GM23338 (cell line): Measurements from ENCODE around the gene PRIM1. TPM values are rescaled to one million over a fixed set of nuclear protein-coding genes. Genes with fewer than 3 reads are reported as not detected.
"Not testable (repeated sequence)": the region's sequence is repeated elsewhere in the genome, so short reads cannot be mapped to it uniquely, and the experiment has no call there.

Experiments used
- ATAC-seq: fragments of 200-7000 bp; cut with Tn5 transposase; 3 replicates; pipeline ENCODE4 v1.9.1; 2020
- DNase-seq: peaks from one replicate; pipeline ENCODE4 v3.0.0-alpha.2; 2015; ENCODE audit warnings: low spot score
- H2AFZ ChIP-seq: fragments of 200-600 bp; sonication (generic); 2 replicates; pipeline ENCODE4 v1.8.0; 2016; ENCODE audit warnings: antibody characterized with exemption, mild to moderate bottlenecking, moderate library complexity
- H3F3A ChIP-seq: fragments of 200-600 bp; sonication (generic); replicated peaks from 2 replicates; pipeline ENCODE4 v1.8.0; 2017; ENCODE audit warnings: antibody characterized with exemption, mixed run types, low read depth
- H3K27ac ChIP-seq: fragments of 200-600 bp; sonication (generic); 2 replicates; pipeline ENCODE4 v1.6.1; 2016; ENCODE audit warnings: low read depth
- H3K27me3 ChIP-seq: fragments of 200-600 bp; sonication (generic); 2 replicates; pipeline ENCODE4 v1.8.0; 2016; ENCODE audit warnings: mild to moderate bottlenecking, mixed run types, moderate library complexity; ENCODE audit not compliant: insufficient read depth
- H3K36me3 ChIP-seq: fragments of 200-600 bp; sonication (generic); 2 replicates; pipeline ENCODE4 v1.8.0; 2016; ENCODE audit warnings: mild to moderate bottlenecking; ENCODE audit not compliant: insufficient read depth
- H3K4me1 ChIP-seq: fragments of 200-600 bp; sonication (generic); 2 replicates; pipeline ENCODE4 v1.8.0; 2016; ENCODE audit warnings: mild to moderate bottlenecking, moderate library complexity; ENCODE audit not compliant: insufficient read depth
- H3K4me2 ChIP-seq: fragments of 200-600 bp; sonication (generic); 2 replicates; pipeline ENCODE4 v1.7.1; 2017; ENCODE audit warnings: mixed run types
- H3K4me3 ChIP-seq: fragments of 200-600 bp; sonication (generic); 2 replicates; pipeline ENCODE4 v1.6.1; 2016; ENCODE audit warnings: mixed run types
- H3K79me2 ChIP-seq: fragments of 200-600 bp; sonication (generic); replicated peaks from 2 replicates; pipeline ENCODE4 v1.8.0; 2017; ENCODE audit warnings: mild to moderate bottlenecking; ENCODE audit not compliant: insufficient read depth
- H3K9me2 ChIP-seq: fragments of 200-600 bp; sonication (generic); 2 replicates; pipeline ENCODE4 v1.8.0; 2017; ENCODE audit not compliant: insufficient read depth
- H4K20me1 ChIP-seq: fragments of 200-600 bp; sonication (generic); replicated peaks from 2 replicates; pipeline ENCODE4 v1.8.0; 2017; ENCODE audit warnings: mild to moderate bottlenecking; ENCODE audit not compliant: insufficient read depth
- H3K27ac Mint-ChIP-seq: 2 replicates; pipeline ENCODE4 v1.8.0; 2020; ENCODE audit warnings: inconsistent platforms, mild to moderate bottlenecking, moderate library complexity, mixed read lengths
- H3K27me3 Mint-ChIP-seq: 3 replicates; pipeline ENCODE4 v1.8.0; 2022; ENCODE audit warnings: low read depth, mild to moderate bottlenecking, moderate library complexity, mixed read lengths, inconsistent platforms; ENCODE audit not compliant: insufficient read depth, poor library complexity
- H3K36me3 Mint-ChIP-seq: 3 replicates; pipeline ENCODE4 v1.8.0; 2021; ENCODE audit warnings: low read depth, mild to moderate bottlenecking, inconsistent platforms, moderate library complexity, mixed read lengths
- H3K4me1 Mint-ChIP-seq: 3 replicates; pipeline ENCODE4 v1.8.0; 2020; ENCODE audit warnings: mild to moderate bottlenecking, inconsistent platforms, mixed read lengths
- H3K4me3 Mint-ChIP-seq: 3 replicates; pipeline ENCODE4 v1.8.0; 2021; ENCODE audit warnings: moderate library complexity, mild to moderate bottlenecking, inconsistent platforms, mixed read lengths
- H3K9me3 Mint-ChIP-seq: 3 replicates; pipeline ENCODE4 v1.8.0; 2020; ENCODE audit warnings: moderate library complexity, mild to moderate bottlenecking, inconsistent platforms, mixed read lengths
- CREB1 ChIP-seq: fragments of 250-450 bp; sonication (Bioruptor Pico); IDR thresholded peaks from 2 replicates; pipeline ENCODE4 v1.5.0; 2020; ENCODE audit warnings: low read depth, mild to moderate bottlenecking, moderate library complexity
- CTCF ChIP-seq, 2 experiments: fragments of 200-600 bp in 1 of 2; sonication (generic) in 1 of 2; conservative IDR thresholded peaks; 2 replicates each; pipeline versions ENCODE4 v1.5.1 to v1.6.1; 2016 to 2017; ENCODE audit warnings: antibody characterized with exemption in 2 of 2, low read depth in 2 of 2, mild to moderate bottlenecking in 2 of 2, moderate library complexity in 1 of 2
- EZH2 ChIP-seq: fragments of 200-600 bp; sonication (generic); IDR thresholded peaks from one replicate; pipeline ENCODE4 v1.8.0; 2017; ENCODE audit warnings: antibody characterized with exemption, mild to moderate bottlenecking, low read depth; ENCODE audit not compliant: unreplicated experiment
- STAT1 ChIP-seq: IDR thresholded peaks from one replicate; pipeline ENCODE4 v1.6.1; 2016; ENCODE audit warnings: antibody characterized with exemption; ENCODE audit not compliant: unreplicated experiment
- polyA plus RNA-seq: library from polyadenylated mRNA; unstranded; fragments of >200 nt; fragmentation: Nextera tagmentation; extraction: Ambion mirVana; gene quantifications from 2 replicates; pipeline ENCODE4 v1.2.1, GENCODE V29; 2016
- total RNA-seq: library from RNA; depleted of rRNA; stranded (reverse); fragments of >200 nt; shearing (Covaris generic); gene quantifications from 2 replicates; pipeline ENCODE4 v1.2.3, GENCODE V29; 2014
- TF ChIP-seq, protein P1 (sequence below): IDR thresholded peaks from one replicate; pipeline ENCODE4 v1.6.1; 2018; ENCODE audit warnings: antibody characterized with exemption; ENCODE audit not compliant: unreplicated experiment

The PRIM1 gene
- total and polyA plus RNA-seq, 2 experiments from 2014 or later: 67.9 to 73.9 TPM

GRCh38 chr12:56709759-56710376, 42.3 kb downstream of the PRIM1 start:
- H3K4me3 ChIP-seq: no peak overlapping the region
- no peak overlapping the region for H2AFZ ChIP-seq
- peaks cover 23% of the 10 kb centered on the region for H4K20me1 ChIP-seq
- peaks cover 7% of the 10 kb centered on the region for H3K79me2 ChIP-seq
- DNase-seq: peak; percentile 12
- ATAC-seq: peak; percentile 50
- H3K9me2 ChIP-seq: no peaks in the 10 kb centered on the region
- H3K4me2 ChIP-seq: no peak overlapping the region
- Mint-ChIP-seq H3K27ac (no peak overlapping the region), H3K4me3 (no peak overlapping the region), H3K36me3 (peaks cover 42% of the 10 kb centered on the region), H3K9me3 (no peaks in the 10 kb centered on the region), H3K4me1 (peaks cover 7% of the 10 kb centered on the region; the same call in 2 of the 3 replicates), H3K27me3 (peaks cover 13% of the 10 kb centered on the region)
- H3K4me1 ChIP-seq: peaks cover 6% of the 10 kb centered on the region; the same call in 1 of the 2 replicates
- no peaks in the 10 kb centered on the region for H3K27me3 ChIP-seq
- peaks cover 33% of the 10 kb centered on the region for H3K36me3 ChIP-seq
- H3F3A ChIP-seq: peaks cover 43% of the 10 kb centered on the region
- H3K27ac ChIP-seq: peak overlapping the region; percentile 50; the same call in 1 of the 2 replicates
- TF ChIP-seq, protein P1, sequence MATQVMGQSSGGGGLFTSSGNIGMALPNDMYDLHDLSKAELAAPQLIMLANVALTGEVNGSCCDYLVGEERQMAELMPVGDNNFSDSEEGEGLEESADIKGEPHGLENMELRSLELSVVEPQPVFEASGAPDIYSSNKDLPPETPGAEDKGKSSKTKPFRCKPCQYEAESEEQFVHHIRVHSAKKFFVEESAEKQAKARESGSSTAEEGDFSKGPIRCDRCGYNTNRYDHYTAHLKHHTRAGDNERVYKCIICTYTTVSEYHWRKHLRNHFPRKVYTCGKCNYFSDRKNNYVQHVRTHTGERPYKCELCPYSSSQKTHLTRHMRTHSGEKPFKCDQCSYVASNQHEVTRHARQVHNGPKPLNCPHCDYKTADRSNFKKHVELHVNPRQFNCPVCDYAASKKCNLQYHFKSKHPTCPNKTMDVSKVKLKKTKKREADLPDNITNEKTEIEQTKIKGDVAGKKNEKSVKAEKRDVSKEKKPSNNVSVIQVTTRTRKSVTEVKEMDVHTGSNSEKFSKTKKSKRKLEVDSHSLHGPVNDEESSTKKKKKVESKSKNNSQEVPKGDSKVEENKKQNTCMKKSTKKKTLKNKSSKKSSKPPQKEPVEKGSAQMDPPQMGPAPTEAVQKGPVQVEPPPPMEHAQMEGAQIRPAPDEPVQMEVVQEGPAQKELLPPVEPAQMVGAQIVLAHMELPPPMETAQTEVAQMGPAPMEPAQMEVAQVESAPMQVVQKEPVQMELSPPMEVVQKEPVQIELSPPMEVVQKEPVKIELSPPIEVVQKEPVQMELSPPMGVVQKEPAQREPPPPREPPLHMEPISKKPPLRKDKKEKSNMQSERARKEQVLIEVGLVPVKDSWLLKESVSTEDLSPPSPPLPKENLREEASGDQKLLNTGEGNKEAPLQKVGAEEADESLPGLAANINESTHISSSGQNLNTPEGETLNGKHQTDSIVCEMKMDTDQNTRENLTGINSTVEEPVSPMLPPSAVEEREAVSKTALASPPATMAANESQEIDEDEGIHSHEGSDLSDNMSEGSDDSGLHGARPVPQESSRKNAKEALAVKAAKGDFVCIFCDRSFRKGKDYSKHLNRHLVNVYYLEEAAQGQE: no peak
- TF ChIP-seq EZH2 (no peak), CTCF (conservative IDR thresholded peaks at IDR 0.05; ENCODE audit: low read depth in 2 of 2) (no peak), STAT1 (no peak), CREB1 (no peak)

DNA sequence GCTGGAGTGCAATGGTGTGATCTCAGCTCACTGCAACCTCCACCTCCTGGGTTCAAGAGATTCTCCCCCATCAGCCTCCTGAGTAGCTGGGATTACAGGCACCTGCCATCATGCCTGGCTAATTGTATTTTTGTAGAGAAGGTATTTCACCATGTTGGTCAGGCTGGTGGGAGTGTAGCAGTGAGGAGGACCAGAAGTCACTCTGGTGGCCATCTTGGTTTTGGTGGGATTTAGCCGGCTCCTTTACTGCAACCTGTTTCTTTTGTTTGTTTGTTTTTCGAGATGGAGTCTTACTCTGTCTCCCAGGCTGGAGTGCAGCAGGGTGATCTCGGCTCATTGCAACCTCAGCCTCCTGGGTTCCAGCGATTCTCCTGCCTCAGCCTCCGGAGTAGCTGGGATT, 47.6 kb downstream of the PRIM1 start:
- DNase-seq: peak; percentile 16
- H3K9me2 ChIP-seq, H3K4me3 Mint-ChIP-seq, H3F3A ChIP-seq, H3K4me2 ChIP-seq, H3K27ac ChIP-seq, H3K79me2 ChIP-seq, ATAC-seq, H3K36me3 ChIP-seq, H3K9me3 Mint-ChIP-seq, H3K4me3 ChIP-seq, H3K27me3 ChIP-seq, H3K4me1 ChIP-seq, H3K27ac Mint-ChIP-seq, H3K36me3 Mint-ChIP-seq, H4K20me1 ChIP-seq: not testable (repeated sequence)
- 0 out of 2 replicates have a peak overlapping the region, but pooled peaks have one; percentile 56 for H2AFZ ChIP-seq
- peaks cover 12% of the 10 kb centered on the region; the same call in 2 of the 3 replicates for H3K4me1 Mint-ChIP-seq
- peaks cover 20% of the 10 kb centered on the region for H3K27me3 Mint-ChIP-seq
